Stimulated activated CD8-positive, alpha-beta memory T cell treated with anti-CD3 and anti-CD28 coated beads, Interleukin-7, amount 100 ng/mL, for 4 hours (primary cell): ENCODE measurements around the gene PRKCSH.
"Not testable (repeated sequence)": the region's sequence is repeated elsewhere in the genome, so short reads cannot be mapped to it uniquely, and the experiment has no call there.

Experiments used
- DNase-seq, 2 donors: peaks; one replicate each; pipeline ENCODE4 v3.0.0-alpha.2; 2020; ENCODE audit warnings: low read depth in 2 of 2

PRKCSH gene

GRCh38 chr19:11475343-11475742 is 39.9 kb downstream of the PRKCSH start:
- DNase-seq, result not testable (repeated sequence)

- DNase-seq, result no peak
These were observed 40.4 kb downstream of the PRKCSH start for GRCh38 chr19:11475861-11476260.

DNA sequence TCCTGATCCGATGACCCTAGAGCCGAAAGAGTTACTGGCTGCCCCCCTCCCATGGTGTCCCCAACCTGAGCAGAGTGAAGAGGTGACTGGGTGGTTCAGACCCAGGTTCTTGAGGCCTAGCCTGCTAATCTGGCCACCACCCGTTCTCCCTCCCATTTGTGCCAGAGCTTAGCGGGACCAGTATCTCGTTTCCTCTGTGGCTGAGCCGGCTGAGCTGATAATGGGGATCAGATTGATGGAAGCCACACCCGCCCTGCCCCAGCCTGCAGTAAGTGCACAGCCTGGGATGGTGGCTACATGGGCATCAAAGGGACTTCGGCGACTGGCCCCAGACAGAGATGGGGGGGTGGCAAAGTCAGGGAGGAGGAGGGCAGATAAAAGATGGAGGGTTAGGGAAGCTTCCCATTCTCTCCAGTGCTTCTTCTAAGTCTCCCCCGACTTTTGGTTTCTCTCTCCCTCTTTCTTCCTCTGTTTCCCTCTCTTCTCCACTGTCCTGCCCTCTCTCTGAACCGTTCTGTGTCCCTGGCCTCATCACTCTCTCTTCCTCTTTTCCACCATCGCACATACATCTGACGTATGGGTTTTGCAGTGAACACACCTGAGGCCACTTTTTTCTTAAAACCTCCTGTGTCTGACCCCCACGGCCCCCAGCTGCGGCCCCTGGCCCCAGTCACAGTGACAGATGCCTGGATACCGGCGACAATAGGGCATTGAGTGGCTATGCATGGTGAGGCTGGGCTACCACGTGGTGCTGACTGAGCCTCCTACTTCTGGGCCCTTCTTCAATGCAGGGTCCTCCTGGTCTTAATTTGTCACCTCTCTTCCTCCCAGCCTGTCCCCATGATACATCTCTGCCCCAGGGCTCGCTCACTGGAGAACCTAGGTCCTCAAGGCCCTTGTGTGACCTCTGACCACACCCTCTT is 43.0 kb downstream of the PRKCSH start:
- no peak for DNase-seq

DNA sequence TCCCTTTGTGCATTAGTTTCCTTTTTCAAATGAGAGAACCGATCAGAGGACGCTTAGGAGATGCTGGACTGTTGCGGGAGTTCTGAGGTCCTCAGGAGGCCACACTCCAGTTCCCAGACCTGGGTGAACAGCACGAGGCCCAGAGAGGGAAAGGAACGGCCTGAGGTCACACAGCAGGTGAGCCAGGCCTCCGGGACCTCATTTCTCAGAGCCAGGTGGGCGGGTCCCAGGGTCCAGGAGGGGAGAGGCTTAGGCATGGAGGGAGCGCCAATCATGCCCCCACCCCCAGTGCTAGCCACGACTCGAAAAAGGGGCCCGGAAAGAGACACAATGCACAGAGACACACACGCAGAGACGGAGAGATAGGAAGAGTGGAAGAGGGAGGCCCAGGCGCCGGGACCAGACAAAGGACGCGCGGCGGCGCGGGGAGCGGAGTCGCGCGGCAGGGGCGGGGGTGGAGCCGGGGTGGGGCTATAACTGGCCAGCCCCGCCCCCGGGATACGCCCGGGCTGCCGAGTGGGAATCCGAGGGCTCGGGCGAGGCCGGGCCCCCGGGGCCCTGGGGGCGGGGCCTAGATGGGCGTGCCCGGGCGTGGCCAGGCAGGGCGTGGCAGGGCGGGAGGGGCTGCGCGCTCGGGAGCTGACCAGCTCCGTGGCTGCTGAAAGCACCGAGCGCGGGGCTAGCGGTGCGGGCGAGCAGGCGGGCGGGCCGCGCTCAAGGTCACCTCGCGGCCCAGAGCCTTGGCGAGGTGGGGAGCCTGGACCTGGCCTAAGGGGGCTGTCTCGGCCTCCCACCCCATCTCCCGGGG is 43.9 kb downstream of the PRKCSH start:
- DNase-seq, result no peak

GRCh38 chr19:11479898-11480714 is 44.7 kb downstream of the PRKCSH start:
- no peak for DNase-seq

DNA sequence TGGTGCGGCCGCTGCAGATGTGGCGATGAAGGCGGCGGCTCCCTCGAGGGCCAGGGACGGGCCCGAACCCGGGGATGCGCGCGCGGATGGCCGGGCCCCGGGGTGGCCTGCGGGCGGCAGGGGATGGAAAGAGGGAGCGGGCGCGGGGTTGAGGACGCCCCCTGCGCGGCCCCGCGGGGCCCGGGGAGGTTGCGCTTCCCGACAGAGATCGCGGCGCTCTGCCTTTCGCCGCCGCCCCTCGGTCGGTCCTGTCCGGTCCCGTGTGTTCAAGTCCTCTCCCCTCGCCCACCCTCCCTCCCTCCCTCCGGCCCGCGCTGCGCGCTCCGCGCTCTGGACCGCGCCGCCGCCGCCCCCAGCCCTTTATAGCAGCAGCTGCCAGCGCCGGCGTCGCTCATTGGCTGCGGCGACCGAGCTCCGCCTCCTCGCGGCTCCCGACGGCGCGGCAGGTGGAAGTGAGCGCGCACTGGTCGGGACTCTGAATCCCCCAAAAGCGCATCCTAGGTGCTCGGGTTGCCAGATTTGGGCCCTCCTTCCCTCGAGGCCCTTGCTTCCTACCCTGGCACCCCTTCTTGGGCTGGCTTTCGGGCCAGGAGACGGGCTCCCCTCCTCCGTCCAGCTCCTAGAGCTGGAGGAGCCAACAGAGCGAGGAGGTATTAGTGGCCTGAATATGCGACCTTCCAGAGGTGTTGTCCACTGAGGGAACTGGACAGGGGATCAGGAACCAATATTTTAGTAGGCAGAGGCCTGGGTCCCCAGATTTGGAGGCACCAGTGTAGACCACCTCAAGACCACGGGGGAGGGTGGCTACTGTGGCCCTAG is 45.5 kb downstream of the PRKCSH start, which contains the start of gene ELAVL3:
TSS of gene ELAVL3 (minus strand) at position 332 of the 819 bp plus-strand sequence. CDS start 438 bp downstream, outside the sequence.
- no peak for DNase-seq

GRCh38 chr19:11481534-11482383 is 46.3 kb downstream of the PRKCSH start:
- peak; percentile 39 to 61 for DNase-seq

DNA sequence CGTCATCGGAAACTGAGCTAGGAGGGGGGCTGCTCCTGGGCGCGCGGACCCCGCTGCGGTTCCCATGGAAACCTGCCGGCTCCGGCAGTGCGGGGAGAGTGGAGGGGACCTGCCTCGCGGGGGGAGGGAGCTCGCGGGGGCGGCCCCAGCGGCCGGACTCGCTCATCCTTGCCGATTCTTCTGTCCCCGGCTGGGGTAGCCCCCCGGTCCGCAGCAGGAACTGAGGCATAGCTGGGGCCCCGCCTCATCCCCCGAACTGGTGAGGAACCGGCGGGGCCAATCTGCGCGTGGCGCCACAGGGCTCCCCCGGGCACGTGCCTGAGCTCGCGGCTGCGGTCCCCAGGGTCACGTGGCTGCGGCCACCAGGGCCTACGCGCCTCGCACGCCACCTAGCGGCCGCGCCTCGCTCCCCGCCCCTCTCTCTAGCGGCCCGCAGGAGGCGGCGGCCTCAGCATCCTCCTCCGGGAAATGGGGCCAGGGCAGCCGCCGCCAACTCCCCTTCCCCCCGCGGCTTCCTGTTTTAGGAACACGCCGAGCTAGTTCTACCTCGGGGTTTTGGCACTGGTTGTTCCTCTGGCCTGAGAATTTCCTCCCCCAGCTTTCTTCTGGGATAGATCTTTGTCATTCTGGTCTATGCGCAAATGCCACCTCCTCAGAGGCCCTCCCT is 47.1 kb downstream of the PRKCSH start:
- peak; percentile 48 to 71 for DNase-seq

GRCh38 chr19:11483366-11484111 is 48.1 kb downstream of the PRKCSH start:
- DNase-seq, result no peak

- no peak for DNase-seq
These were observed 49.9 kb downstream of the PRKCSH start for GRCh38 chr19:11485245-11485837.

GRCh38 chr19:11486661-11487503 is 51.4 kb downstream of the PRKCSH start:
- no peak for DNase-seq

GRCh38 chr19:11489378-11489777 is 53.9 kb downstream of the PRKCSH start:
- DNase-seq, result no peak

DNA sequence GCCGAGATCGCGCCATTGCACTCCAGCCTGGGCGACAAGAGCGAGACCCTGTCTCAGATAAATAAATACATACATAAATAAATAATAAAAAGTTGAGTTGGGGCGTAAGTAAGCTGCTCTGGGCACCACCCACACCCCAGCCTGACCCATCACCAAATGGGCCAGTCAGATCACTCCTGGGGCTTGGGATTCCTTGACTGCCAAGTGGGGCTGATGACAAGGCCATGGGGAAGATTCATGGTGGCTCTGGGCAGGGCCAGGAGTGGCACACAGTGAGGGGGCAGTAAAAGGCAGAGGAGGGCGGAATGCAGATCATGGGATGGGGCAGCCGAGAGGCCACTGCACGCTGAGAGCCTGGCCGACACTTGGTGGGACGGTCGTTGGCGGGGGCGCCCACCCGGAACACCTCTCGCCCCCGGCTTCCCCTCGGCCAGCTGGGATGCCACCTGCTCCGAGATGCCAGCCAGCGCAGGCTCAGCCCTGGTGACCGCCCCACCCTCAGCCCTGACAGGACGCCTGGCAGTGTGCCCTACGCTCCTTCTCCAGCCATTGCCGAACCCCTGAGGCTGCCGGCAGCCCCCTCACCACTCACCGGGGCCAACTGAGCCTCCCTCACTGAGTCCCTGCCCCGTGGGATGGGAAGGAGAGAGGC is 59.3 kb downstream of the PRKCSH start:
- DNase-seq, result no peak

DNA sequence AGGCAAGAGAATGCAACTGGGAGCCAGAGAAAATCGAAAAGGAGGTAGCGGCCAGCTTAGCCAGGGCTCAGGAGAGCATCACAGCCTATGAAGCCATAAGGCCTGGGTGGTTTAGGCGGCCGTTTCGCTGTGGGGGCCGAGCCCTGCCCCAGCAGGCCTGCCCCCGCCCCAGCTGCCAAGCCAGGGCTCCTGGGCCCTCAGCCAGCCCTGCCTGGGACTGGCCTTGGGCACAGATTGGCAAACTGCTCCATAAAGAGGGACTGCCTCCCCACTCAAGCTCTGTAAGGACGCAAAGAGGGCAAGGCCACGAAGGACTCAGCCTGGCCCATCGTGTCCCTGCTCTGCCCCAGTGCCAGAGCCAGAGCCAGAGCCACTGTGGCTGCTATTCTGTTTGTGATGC is 60.0 kb downstream of the PRKCSH start:
- DNase-seq, result no peak

DNA sequence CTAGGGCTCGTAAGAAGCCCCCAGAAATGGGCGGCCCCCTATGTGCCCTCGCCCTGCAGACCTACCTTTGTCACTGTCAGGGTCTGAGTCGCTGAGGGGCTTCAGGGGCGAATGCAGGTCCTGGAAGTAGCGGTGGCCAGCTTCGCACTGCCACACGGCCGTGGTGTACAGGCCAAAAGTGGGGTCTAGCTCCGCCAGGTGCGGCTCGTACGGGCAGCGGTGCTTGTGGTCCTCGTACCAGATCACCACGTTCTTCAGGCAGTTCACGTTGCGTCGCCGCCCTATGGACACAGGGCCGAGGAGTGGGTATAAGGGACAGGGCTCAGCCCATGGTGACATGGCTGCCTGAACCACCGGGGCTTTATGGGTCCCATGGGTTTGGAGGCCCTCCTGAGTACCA is 60.5 kb downstream of the PRKCSH start:
- no peak for DNase-seq

GRCh38 chr19:11496391-11497163 is 61.1 kb downstream of the PRKCSH start:
- DNase-seq, result peak; percentile 25 to 34
